Measurements from ENCODE around the gene BBS12. TPM values are rescaled to one million over a fixed set of nuclear protein-coding genes. Genes with fewer than 3 reads are reported as not detected.
A peak's percentile ranks its signal among the peaks of the same experiment; 100 is the strongest.

The BBS12 gene
- total RNA-seq, 6 experiments from 2014 or later, result 0.25 to 1.1 (median 0.65) TPM

- Histone ChIP-seq H3K36me3 (no peaks in the 10 kb centered on the region), H3K9me3 (no peaks in the 10 kb centered on the region), H3K4me1 (no peaks in the 10 kb centered on the region), H3K27ac (no peak overlapping the region), H3K27me3 (no peaks in the 10 kb centered on the region), H3K4me3 (no peak overlapping the region)
- DNase-seq (no peak), ATAC-seq (no peak)
- intact Hi-C loops (cut with DNase I), result no loop called here
- WGBS (ENCODE audit: insufficient coverage, low coverage, low lambda C conversion rate, missing lambda C conversion rate), result 47% methylated on average over 9 of the region's 9 CpGs
- TF ChIP-seq CTCF (IDR thresholded peaks at IDR 0.05), result no peak
- TF ChIP-seq POLR2A (IDR thresholded peaks at IDR 0.05), result no peak
Measured at GRCh38 chr4:122710434-122711308, 21.8 kb upstream of the BBS12 start.

GRCh38 chr4:122711919-122712318 lies 20.6 kb upstream of the BBS12 start:
- H3K27me3 ChIP-seq, result no peaks in the 10 kb centered on the region
- H3K9me3 ChIP-seq, result no peaks in the 10 kb centered on the region
- no peak overlapping the region for H3K4me3 ChIP-seq
- ATAC-seq (peak in 3 of 4 donors; percentile 41 to 80 (median 60)), DNase-seq (no peak)
- no peak overlapping the region for H3K27ac ChIP-seq
- no peaks in the 10 kb centered on the region for H3K4me1 ChIP-seq
- no peaks in the 10 kb centered on the region for H3K36me3 ChIP-seq
- TF ChIP-seq CTCF (IDR thresholded peaks at IDR 0.05) (no peak), POLR2A (IDR thresholded peaks at IDR 0.05) (no peak)
- intact Hi-C loops (cut with DNase I), result no loop called here

GRCh38 chr4:122712782-122713181 lies 19.7 kb upstream of the BBS12 start:
- Histone ChIP-seq H3K27me3 (no peaks in the 10 kb centered on the region), H3K36me3 (no peaks in the 10 kb centered on the region), H3K9me3 (no peaks in the 10 kb centered on the region), H3K27ac (no peak overlapping the region), H3K4me3 (no peak overlapping the region), H3K4me1 (no peaks in the 10 kb centered on the region)
- no peak for TF ChIP-seq CTCF (IDR thresholded peaks at IDR 0.05)
- TF ChIP-seq POLR2A (IDR thresholded peaks at IDR 0.05), result no peak
- DNase-seq (no peak), ATAC-seq (no peak)
- intact Hi-C loops (cut with DNase I), result no loop called here
- WGBS (ENCODE audit: insufficient coverage, low coverage, low lambda C conversion rate, missing lambda C conversion rate), result 68% methylated on average over 4 of the region's 4 CpGs

GRCh38 chr4:122715221-122715620 lies 17.3 kb upstream of the BBS12 start:
- Histone ChIP-seq H3K4me3 (no peak overlapping the region), H3K27me3 (no peaks in the 10 kb centered on the region), H3K27ac (no peak overlapping the region), H3K36me3 (no peaks in the 10 kb centered on the region), H3K4me1 (no peaks in the 10 kb centered on the region), H3K9me3 (no peaks in the 10 kb centered on the region)
- TF ChIP-seq CTCF (IDR thresholded peaks at IDR 0.05) (no peak), POLR2A (IDR thresholded peaks at IDR 0.05) (no peak)
- WGBS (ENCODE audit: insufficient coverage, low coverage, low lambda C conversion rate, missing lambda C conversion rate), result 10% methylated on average over 5 of the region's 5 CpGs
- intact Hi-C loops (cut with DNase I), result no loop called here
- no peak for DNase-seq
- ATAC-seq, result no peak
